GM12891 (cell line): ENCODE data around the gene PSMA3.

Source experiments
- POLR2A ChIP-seq: IDR thresholded peaks from 2 replicates; pipeline ENCODE4 v1.6.1; 2011; ENCODE audit warnings: low read depth, low read length, control low read depth
- SPI1 ChIP-seq: IDR thresholded peaks from 2 replicates; pipeline ENCODE4 v1.6.1; 2011; ENCODE audit warnings: low read depth, low read length, control low read depth

DNA sequence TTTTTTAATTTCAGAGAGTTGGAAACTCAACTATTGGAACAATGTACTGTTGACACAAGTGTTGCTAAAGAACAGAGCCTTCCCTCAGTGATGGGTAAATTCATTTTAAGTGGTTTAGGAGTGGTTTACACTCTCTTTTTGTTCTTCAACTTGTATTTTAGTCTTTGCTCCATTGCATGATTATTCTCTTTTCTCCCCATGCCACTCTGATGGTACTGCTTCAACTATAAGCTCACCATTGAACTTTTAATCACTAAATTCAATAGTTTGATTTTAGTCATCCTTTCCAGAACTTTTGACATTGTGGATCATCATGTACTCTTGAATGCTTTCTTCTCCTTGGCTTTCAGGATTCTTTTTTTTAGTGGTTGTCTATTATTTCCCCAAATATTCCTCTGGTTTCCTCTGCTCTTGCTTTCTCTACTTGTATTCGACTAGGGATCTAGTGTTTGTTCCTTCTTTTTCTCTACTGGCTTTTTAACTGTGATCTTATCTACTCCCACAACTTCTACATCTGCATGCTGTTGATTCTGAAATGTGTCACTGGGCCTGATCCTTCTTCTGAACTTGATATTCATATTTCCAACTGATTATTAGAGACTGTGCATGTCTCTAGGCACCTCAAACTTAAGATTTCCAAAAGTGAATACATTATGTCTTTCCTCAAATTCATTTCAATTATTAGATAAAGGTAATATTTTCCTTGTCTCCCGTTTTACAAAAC lies 29.3 kb upstream of the PSMA3 start:
- TF ChIP-seq POLR2A (no peak), SPI1 (no peak)
